ENCODE results near the gene GOLM1. TPM values are rescaled to one million over a fixed set of nuclear protein-coding genes. Genes with fewer than 3 reads are reported as not detected.

GOLM1 gene
- total and polyA plus RNA-seq, 8 donors, result 20.2 to 76.7 (median 34.0) TPM

DNA sequence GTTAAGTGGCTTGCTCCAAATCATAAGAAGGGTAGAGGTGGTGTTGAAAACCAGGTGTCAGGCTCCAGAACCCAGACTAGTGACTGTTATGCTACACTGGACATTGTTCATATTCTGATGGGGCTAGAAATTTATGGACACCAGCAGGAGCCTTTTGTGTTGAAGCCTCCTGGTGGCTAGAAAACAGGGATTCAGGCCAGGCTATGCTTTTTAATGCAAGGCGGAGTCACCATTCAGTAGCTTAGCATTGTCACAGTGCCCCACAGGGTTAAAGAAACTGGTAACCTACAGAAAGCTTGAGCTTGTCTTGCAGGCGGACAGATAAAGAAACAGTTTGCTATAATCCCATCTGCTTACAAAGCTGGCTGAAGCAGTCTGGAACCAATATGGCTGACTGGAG is 23.0 kb upstream of the GOLM1 start:
- WGBS, 2 donors, result 93 to 98% methylated on average over 2 of the region's 2 CpGs
- Histone ChIP-seq H3K27me3 (no peaks in the 10 kb centered on the region), H3K27ac (no peak overlapping the region), H3K36me3 (no peaks in the 10 kb centered on the region), H3K9me3 (no peaks in the 10 kb centered on the region), H3K4me3 (no peak overlapping the region), H3K4me1 (peaks cover 5 to 13% (median 11%) of the 10 kb centered on the region in 3 donors)
- TF ChIP-seq, protein P1, sequence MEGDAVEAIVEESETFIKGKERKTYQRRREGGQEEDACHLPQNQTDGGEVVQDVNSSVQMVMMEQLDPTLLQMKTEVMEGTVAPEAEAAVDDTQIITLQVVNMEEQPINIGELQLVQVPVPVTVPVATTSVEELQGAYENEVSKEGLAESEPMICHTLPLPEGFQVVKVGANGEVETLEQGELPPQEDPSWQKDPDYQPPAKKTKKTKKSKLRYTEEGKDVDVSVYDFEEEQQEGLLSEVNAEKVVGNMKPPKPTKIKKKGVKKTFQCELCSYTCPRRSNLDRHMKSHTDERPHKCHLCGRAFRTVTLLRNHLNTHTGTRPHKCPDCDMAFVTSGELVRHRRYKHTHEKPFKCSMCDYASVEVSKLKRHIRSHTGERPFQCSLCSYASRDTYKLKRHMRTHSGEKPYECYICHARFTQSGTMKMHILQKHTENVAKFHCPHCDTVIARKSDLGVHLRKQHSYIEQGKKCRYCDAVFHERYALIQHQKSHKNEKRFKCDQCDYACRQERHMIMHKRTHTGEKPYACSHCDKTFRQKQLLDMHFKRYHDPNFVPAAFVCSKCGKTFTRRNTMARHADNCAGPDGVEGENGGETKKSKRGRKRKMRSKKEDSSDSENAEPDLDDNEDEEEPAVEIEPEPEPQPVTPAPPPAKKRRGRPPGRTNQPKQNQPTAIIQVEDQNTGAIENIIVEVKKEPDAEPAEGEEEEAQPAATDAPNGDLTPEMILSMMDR (IDR thresholded peaks at IDR 0.05), result no peak
- FAIRE-seq, result no peak
- no peak for DNase-seq
- intact Hi-C loops (cut with DNase I), result no loop called here
- no peak for ATAC-seq

DNA sequence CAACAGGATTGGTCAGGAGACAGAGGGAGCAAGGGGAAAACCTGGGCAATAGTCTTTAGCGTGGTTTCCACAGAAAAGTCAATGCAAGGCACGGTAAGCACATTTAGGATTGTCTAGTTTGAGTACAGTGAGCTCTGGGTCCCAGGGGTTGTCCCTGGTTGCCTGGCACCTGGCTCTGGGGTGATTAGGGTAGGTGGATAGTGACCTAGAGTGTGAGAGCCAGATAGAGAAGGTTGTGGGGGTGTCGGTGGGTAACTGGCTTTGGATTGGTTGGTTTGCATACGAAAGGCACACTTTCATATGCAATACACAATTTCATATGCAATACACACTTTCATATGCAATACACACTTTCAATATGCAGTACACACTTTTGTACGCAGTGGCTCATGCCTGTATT is 20.1 kb upstream of the GOLM1 start:
- no peak for ATAC-seq
- Histone ChIP-seq H3K4me3 (no peak overlapping the region), H3K4me1 (no peaks in the 10 kb centered on the region), H3K27me3 (no peaks in the 10 kb centered on the region), H3K36me3 (no peaks in the 10 kb centered on the region), H3K27ac (no peak overlapping the region), H3K9me3 (no peaks in the 10 kb centered on the region)
- intact Hi-C loops (cut with DNase I), result no loop called here
- 92 to 98% methylated on average over 5 of the region's 5 CpGs for WGBS, 2 donors
- DNase-seq, result no peak
- FAIRE-seq, result no peak
- TF ChIP-seq, protein P1 (IDR thresholded peaks at IDR 0.05), result no peak

DNA sequence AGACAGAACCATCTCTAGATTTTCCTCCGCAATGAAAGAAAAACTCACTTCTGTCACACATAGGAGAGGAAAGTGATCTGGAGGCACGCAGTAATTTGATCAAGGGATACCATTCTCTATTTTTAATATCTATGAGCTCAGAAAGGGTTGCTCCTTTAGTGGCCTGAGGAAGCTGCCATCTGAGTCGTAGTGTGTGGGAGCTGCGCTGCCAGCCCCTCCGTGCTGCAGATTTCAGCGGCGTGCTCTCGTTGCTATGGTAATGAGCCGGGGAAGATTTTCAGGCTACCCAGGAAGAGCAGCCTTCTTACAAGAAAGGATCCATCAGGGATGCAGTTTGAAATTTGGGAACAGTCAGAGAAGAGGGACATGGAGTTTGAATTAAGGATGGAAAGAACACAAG is 17.1 kb upstream of the GOLM1 start:
- FAIRE-seq, result no peak
- no peaks in the 10 kb centered on the region for H3K36me3 ChIP-seq

DNA sequence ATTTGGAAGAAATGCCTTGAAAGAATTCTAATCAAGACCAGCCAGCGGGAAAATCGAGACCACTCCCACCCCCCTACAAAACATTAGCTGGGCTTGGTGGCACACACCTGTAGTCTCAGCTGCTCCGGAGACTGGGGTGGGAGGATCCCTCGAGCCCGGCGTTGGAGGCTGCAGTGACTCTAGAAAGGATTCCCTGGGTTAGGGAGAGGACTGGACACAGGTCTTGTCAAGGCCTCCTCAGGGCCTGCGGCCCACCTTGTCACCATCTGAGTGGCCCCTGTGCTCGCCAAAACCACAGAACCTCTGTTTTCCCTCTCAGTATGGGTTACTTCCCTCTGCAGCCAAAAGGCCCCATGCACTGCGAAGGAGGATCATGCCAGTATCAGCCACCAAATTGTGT is 16.5 kb upstream of the GOLM1 start:
- no peaks in the 10 kb centered on the region for H3K9me3 ChIP-seq
- ATAC-seq (no peak), FAIRE-seq (no peak), DNase-seq (no peak)
- H3K27me3 ChIP-seq, result no peaks in the 10 kb centered on the region
- no peaks in the 10 kb centered on the region for H3K4me1 ChIP-seq
- TF ChIP-seq, protein P1 (IDR thresholded peaks at IDR 0.05), result no peak
- WGBS, 2 donors, result 85 to 89% methylated on average over 9 of the region's 9 CpGs
- no peaks in the 10 kb centered on the region for H3K36me3 ChIP-seq
- intact Hi-C loops (cut with DNase I), result no loop called here
- H3K4me3 ChIP-seq, result no peak overlapping the region
- H3K27ac ChIP-seq, result no peak overlapping the region

More for the DNA sequence above, 17.1 kb upstream of the GOLM1 start:
- intact Hi-C loops (cut with DNase I), result no loop called here
- WGBS, 2 donors, result 82 to 85% methylated on average over 9 of the region's 9 CpGs
- ATAC-seq (no peak), DNase-seq (no peak)
- Histone ChIP-seq H3K27ac (no peak overlapping the region), H3K27me3 (no peaks in the 10 kb centered on the region), H3K9me3 (no peaks in the 10 kb centered on the region), H3K4me3 (no peak overlapping the region), H3K4me1 (no peaks in the 10 kb centered on the region)
- TF ChIP-seq, protein P1 (IDR thresholded peaks at IDR 0.05), result no peak

DNA sequence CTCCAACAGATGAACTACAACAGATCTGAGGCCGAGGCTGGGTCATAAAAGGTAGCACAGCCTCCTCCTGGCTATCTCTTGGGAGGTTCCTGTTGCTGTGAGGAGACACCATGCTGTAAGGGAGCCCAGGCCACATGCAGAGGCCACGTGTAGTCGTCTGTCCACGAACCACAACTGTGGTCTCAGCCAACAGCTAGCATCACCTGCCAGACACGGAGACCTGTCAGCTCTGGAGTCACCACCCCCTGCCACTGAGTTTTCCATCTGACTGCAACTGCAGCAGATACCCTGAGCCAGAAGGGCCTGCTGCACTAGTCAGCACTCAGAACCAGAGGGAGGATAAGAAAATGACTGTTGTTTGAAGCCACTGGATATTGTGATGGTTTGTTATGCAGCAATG is 12.7 kb upstream of the GOLM1 start:
- no peak overlapping the region for H3K4me3 ChIP-seq
- no peaks in the 10 kb centered on the region for H3K27me3 ChIP-seq
- no peaks in the 10 kb centered on the region for H3K36me3 ChIP-seq
- intact Hi-C loops (cut with DNase I), result no loop called here
- FAIRE-seq, result no peak
- WGBS, 2 donors, result 87 to 94% methylated on average over 5 of the region's 5 CpGs
- H3K9me3 ChIP-seq, result no peaks in the 10 kb centered on the region
- TF ChIP-seq, protein P1 (IDR thresholded peaks at IDR 0.05), result no peak
- no peak for ATAC-seq
- no peak overlapping the region for H3K27ac ChIP-seq
- H3K4me1 ChIP-seq, result no peaks in the 10 kb centered on the region
- no peak for DNase-seq
